Limb (tissue), 2 donors: ENCODE results near the gene TREML2.
"Not testable (repeated sequence)": the region's sequence is repeated elsewhere in the genome, so short reads cannot be mapped to it uniquely, and the experiment has no call there.

Source experiments
- DNase-seq, 2 donors: peaks; one replicate each; pipeline ENCODE4 v3.0.0-alpha.2; 2016; ENCODE audit errors: extremely low spot score in 2 of 2

Gene TREML2

GRCh38 chr6:41208439-41209106, 7.6 kb upstream of the TREML2 start:
- DNase-seq, result no peak

GRCh38 chr6:41204156-41204555, 3.2 kb upstream of the TREML2 start:
- no peak for DNase-seq

- DNase-seq, result no peak
These were observed 820 bp upstream of the TREML2 start for GRCh38 chr6:41201764-41202173.

- no peak for DNase-seq
These were observed 551 bp downstream of the TREML2 start for GRCh38 chr6:41200296-41200900.

GRCh38 chr6:41199552-41200246, 1.2 kb downstream of the TREML2 start:
- no peak for DNase-seq

GRCh38 chr6:41197234-41197633, 3.7 kb downstream of the TREML2 start:
- no peak for DNase-seq

GRCh38 chr6:41194386-41194785, 6.6 kb downstream of the TREML2 start:
- DNase-seq, result no peak

GRCh38 chr6:41193884-41194283, 7.1 kb downstream of the TREML2 start:
- no peak for DNase-seq

GRCh38 chr6:41193171-41193734, 7.7 kb downstream of the TREML2 start:
- DNase-seq, result no peak

- DNase-seq, result peak in 1 of 2 donors; percentile 41
These were observed 9.4 kb downstream of the TREML2 start for GRCh38 chr6:41191569-41191968.

- no peak for DNase-seq
These were observed 10.2 kb downstream of the TREML2 start for GRCh38 chr6:41190791-41191190.

- DNase-seq, result no peak
These were observed 11.0 kb downstream of the TREML2 start for GRCh38 chr6:41189967-41190366.

- DNase-seq, result not testable (repeated sequence)
These were observed 11.9 kb downstream of the TREML2 start for GRCh38 chr6:41189046-41189445.

- DNase-seq, result no peak
These were observed 12.7 kb downstream of the TREML2 start for GRCh38 chr6:41187924-41188886.

- DNase-seq, result no peak
These were observed 14.9 kb downstream of the TREML2 start for GRCh38 chr6:41186031-41186562.

- no peak for DNase-seq
These were observed 16.2 kb downstream of the TREML2 start for GRCh38 chr6:41184761-41185160.

GRCh38 chr6:41182069-41183034, 18.6 kb downstream of the TREML2 start:
- DNase-seq, result peak in 1 of 2 donors; percentile 47

GRCh38 chr6:41181566-41181965, 19.4 kb downstream of the TREML2 start:
- no peak for DNase-seq

- DNase-seq, result no peak
These were observed 21.8 kb downstream of the TREML2 start for GRCh38 chr6:41179163-41179562.

- no peak for DNase-seq
These were observed 23.3 kb downstream of the TREML2 start for GRCh38 chr6:41177695-41178094.
